ENCODE data around the gene ATP8B1. TPM values are rescaled to one million over a fixed set of nuclear protein-coding genes. Genes with fewer than 3 reads are reported as not detected.
A peak's percentile ranks its signal among the peaks of the same experiment; 100 is the strongest.

Gene ATP8B1
- total and polyA plus RNA-seq, 2 of the 4 experiments (the other 2 are of a cell fraction): 64.3 to 136 TPM

DNA sequence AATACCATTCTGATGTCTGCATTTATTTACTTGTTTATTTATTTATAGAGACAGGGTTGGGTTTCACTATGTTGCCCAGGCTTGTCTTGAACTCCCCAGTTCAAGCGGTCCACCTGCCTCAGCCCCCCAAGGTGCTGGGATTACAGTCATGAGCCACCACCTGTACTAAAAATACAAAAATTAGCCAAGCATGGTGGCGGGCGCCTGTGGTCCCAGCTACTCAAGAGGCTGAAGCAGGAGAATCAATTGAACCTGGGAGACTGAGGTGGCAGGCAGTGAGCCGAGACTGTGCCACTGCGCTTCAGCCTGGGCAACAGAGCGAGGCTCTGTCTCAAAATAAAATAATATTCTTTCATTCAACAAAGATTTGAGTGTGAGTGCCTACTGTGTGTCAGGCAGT, 2.0 kb upstream of the ATP8B1 start:
- Histone ChIP-seq H2BK5ac (ENCODE audit: low read depth, low read length, poor library complexity, severe bottlenecking) (no peak overlapping the region), H4K5ac (ENCODE audit: low read depth, low read length) (no peak overlapping the region), H3K79me1 (ENCODE audit: low read depth in 1 of 2, low read length in 2 of 2) (peaks cover 16 to 42% of the 10 kb centered on the region in 2 experiments), H4K91ac (ENCODE audit: insufficient read depth, low read depth, low read length) (0 out of 2 replicates have a peak overlapping the region, but pooled peaks have one; percentile 10), H3K9ac (ENCODE audit: low read depth, low read length) (no peak overlapping the region), H3K14ac (replicated peaks; ENCODE audit: low read depth, low read length) (no peak overlapping the region), H3K4ac (ENCODE audit: low read depth, low read length) (peak overlapping the region; percentile 95), H3K9me3 (ENCODE audit: control insufficient read depth, insufficient read depth, low read length) (no peaks in the 10 kb centered on the region), H3K18ac (ENCODE audit: low read depth, low read length) (no peak overlapping the region), H2BK15ac (ENCODE audit: low read depth, low read length) (peak overlapping the region; percentile 77; the same call in 1 of the 3 replicates), H4K8ac (ENCODE audit: low read depth in 2 of 2, low read length in 2 of 2) (no peak overlapping the region), H4K20me1 (ENCODE audit: insufficient read depth, low read length) (peaks cover 16% of the 10 kb centered on the region; the same call in 1 of the 2 replicates), H2AK9ac (replicated peaks; ENCODE audit: low read depth, low read length, poor library complexity) (no peak overlapping the region), H3K4me1 (ENCODE audit: control insufficient read depth, insufficient read depth, low read length) (peaks cover 12% of the 10 kb centered on the region), H3K36me3 (ENCODE audit: control insufficient read depth, insufficient read depth, low read length) (no peaks in the 10 kb centered on the region), H3K27me3 (ENCODE audit: control insufficient read depth, insufficient read depth, low read length) (no peaks in the 10 kb centered on the region), H2BK20ac (ENCODE audit: low read depth, low read length) (peak overlapping the region; percentile 91), H2AFZ (replicated peaks; ENCODE audit: low read length, poor library complexity) (no peak overlapping the region), H2AK5ac (ENCODE audit: low read depth, low read length) (no peak overlapping the region; the same call in 1 of the 2 replicates), H3K9me1 (ENCODE audit: insufficient read depth, low read length) (peaks cover 21% of the 10 kb centered on the region), H3K27ac (ENCODE audit: insufficient read depth, low read length) (no peak overlapping the region), H3K4me3 (ENCODE audit: insufficient read depth, low read depth, low read length) (no peak overlapping the region), H3K56ac (ENCODE audit: extremely low read depth, insufficient read depth, low read length) (no peak overlapping the region), H3K23ac (ENCODE audit: low read depth, low read length) (no peak overlapping the region; the same call in 1 of the 2 replicates), H3K4me2 (ENCODE audit: low read depth, low read length) (no peak overlapping the region), H2BK120ac (ENCODE audit: low read depth, low read length) (peak overlapping the region; percentile 96; the same call in 1 of the 2 replicates)
- TF ChIP-seq FOS (IDR thresholded peaks at IDR 0.05; ENCODE audit: low read depth, low read length) (no peak), MXI1 (IDR thresholded peaks at IDR 0.05; ENCODE audit: borderline replicate concordance, low read depth, low read length) (no peak), CHD1 (IDR thresholded peaks at IDR 0.05; ENCODE audit: low read depth, low read length) (no peak), MAFK (IDR thresholded peaks at IDR 0.05; ENCODE audit: low read depth, low read length) (no peak), SMC3 (IDR thresholded peaks at IDR 0.05; ENCODE audit: low read depth, low read length) (no peak), NFE2L2 (IDR thresholded peaks at IDR 0.05; ENCODE audit: low read depth, low read length) (no peak), RFX5 (IDR thresholded peaks at IDR 0.05; ENCODE audit: low read depth, low read length) (no peak), RCOR1 (IDR thresholded peaks at IDR 0.05; ENCODE audit: insufficient replicate concordance, low read length) (no peak), BHLHE40 (IDR thresholded peaks at IDR 0.05; ENCODE audit: low read depth, low read length) (no peak), CEBPB (IDR thresholded peaks at IDR 0.05; ENCODE audit: low read depth, low read length) (no peak), RAD21 (IDR thresholded peaks at IDR 0.05; ENCODE audit: low read length) (no peak)
- TF ChIP-seq, protein P1, sequence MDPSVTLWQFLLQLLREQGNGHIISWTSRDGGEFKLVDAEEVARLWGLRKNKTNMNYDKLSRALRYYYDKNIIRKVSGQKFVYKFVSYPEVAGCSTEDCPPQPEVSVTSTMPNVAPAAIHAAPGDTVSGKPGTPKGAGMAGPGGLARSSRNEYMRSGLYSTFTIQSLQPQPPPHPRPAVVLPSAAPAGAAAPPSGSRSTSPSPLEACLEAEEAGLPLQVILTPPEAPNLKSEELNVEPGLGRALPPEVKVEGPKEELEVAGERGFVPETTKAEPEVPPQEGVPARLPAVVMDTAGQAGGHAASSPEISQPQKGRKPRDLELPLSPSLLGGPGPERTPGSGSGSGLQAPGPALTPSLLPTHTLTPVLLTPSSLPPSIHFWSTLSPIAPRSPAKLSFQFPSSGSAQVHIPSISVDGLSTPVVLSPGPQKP (IDR thresholded peaks at IDR 0.05; ENCODE audit: borderline replicate concordance, low read depth, low read length): no peak
- TF ChIP-seq, protein P2, sequence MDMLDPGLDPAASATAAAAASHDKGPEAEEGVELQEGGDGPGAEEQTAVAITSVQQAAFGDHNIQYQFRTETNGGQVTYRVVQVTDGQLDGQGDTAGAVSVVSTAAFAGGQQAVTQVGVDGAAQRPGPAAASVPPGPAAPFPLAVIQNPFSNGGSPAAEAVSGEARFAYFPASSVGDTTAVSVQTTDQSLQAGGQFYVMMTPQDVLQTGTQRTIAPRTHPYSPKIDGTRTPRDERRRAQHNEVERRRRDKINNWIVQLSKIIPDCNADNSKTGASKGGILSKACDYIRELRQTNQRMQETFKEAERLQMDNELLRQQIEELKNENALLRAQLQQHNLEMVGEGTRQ (IDR thresholded peaks at IDR 0.05; ENCODE audit: low read depth, low read length): no peak
- intact Hi-C loops (cut with micrococcal nuclease): loop anchor here (5.0 to 10.0 kb wide), 4 partner anchors 37 to 240 kb away; partner anchors contain the start of gene NEDD4L
- DNase-seq (no peak), ATAC-seq (ENCODE audit: low read depth) (no peak)
- in situ Hi-C loops (cut with MboI; ENCODE audit: low sequenced_read_pairs): no loop called here
- ChIA-PET CTCF (no interaction called here), POLR2A (ENCODE audit: unreplicated experiment) (no interaction called here)
- WGBS, 2 experiments (ENCODE audit: extremely low coverage in 2 of 2, insufficient read length in 1 of 2): no CpG with 5 or more reads among the region's 6 CpGs
- no TSS peak for BruUV-seq (replicated peaks)
- dilution Hi-C loops (cut with HindIII; ENCODE audit: low sequenced_read_pairs, unreplicated experiment): no loop called here
